AG10803 (cell line): ENCODE results near the gene UNC5CL.
"Not testable (repeated sequence)": the region's sequence is repeated elsewhere in the genome, so short reads cannot be mapped to it uniquely, and the experiment has no call there.

Source experiments
- DNase-seq: peaks from one replicate; pipeline ENCODE4 v3.0.0; 2010; ENCODE audit warnings: low read depth
- H3K4me3 ChIP-seq: 2 replicates; pipeline ENCODE4 v1.5.1; 2011; ENCODE audit warnings: mild to moderate bottlenecking, low read length, control low read depth
- TF ChIP-seq, protein P1 (sequence below): conservative IDR thresholded peaks from 2 replicates; pipeline ENCODE4 v1.5.1; 2011; ENCODE audit warnings: mild to moderate bottlenecking, low read length, control low read depth, inconsistent platforms

Gene UNC5CL

GRCh38 chr6:41009669-41010068 lies 29.4 kb downstream of the UNC5CL start:
- no peak overlapping the region for H3K4me3 ChIP-seq
- TF ChIP-seq, protein P1, sequence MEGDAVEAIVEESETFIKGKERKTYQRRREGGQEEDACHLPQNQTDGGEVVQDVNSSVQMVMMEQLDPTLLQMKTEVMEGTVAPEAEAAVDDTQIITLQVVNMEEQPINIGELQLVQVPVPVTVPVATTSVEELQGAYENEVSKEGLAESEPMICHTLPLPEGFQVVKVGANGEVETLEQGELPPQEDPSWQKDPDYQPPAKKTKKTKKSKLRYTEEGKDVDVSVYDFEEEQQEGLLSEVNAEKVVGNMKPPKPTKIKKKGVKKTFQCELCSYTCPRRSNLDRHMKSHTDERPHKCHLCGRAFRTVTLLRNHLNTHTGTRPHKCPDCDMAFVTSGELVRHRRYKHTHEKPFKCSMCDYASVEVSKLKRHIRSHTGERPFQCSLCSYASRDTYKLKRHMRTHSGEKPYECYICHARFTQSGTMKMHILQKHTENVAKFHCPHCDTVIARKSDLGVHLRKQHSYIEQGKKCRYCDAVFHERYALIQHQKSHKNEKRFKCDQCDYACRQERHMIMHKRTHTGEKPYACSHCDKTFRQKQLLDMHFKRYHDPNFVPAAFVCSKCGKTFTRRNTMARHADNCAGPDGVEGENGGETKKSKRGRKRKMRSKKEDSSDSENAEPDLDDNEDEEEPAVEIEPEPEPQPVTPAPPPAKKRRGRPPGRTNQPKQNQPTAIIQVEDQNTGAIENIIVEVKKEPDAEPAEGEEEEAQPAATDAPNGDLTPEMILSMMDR: no peak
- DNase-seq: no peak

GRCh38 chr6:41008011-41008410 lies 31.0 kb downstream of the UNC5CL start:
- TF ChIP-seq, protein P1: no peak
- no peak overlapping the region for H3K4me3 ChIP-seq
- DNase-seq: no peak

GRCh38 chr6:41006980-41007379 lies 32.0 kb downstream of the UNC5CL start:
- not testable (repeated sequence) for DNase-seq

DNA sequence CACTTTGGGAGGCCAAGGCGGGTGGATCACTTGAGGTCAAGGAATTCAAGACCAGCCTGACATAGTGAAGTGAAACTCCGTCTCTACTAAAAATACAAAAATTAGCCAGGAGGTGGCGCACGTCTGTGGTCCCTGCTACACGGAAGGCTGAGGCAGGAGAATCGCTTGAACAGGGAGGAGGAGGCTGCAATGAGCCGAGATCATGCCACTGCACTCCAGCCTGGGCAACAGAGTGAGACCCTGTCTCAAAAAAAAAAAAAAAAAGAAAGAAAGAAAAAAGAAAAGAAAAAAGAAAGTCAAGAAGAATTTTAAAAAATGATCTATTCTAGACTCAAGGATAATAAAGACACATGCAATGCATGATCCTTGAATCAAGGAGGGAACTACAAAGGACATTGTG lies 32.8 kb downstream of the UNC5CL start:
- not testable (repeated sequence) for H3K4me3 ChIP-seq
- TF ChIP-seq, protein P1: peak; percentile 60
- peak; percentile 49 for DNase-seq

More at GRCh38 chr6:41006980-41007379, 32.0 kb downstream of the UNC5CL start:
- not testable (repeated sequence) for H3K4me3 ChIP-seq

- no peak for DNase-seq
- TF ChIP-seq, protein P1: no peak
These were observed 36.9 kb downstream of the UNC5CL start for GRCh38 chr6:41002168-41002567.

DNA sequence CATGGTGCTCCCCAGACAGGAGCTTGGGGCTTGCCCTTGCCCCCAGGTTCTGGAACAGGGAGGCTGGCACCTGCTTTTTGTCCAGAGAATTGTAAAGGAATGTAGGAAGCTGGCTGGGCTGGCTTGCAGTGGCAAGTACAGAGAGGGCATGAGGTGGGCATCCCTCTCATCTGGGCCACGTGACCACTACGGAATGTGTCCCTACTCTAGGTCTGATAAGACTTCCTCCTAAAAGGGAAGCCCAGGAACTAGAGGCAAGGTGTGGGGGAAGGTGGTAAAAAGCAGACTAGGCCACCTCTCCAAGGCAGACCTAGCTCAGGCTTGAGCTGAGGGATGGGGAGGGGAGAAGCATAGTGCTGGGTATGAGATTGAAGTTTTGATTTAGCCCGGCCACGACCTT lies 38.8 kb downstream of the UNC5CL start:
- no peak for DNase-seq
- H3K4me3 ChIP-seq: no peak overlapping the region
- TF ChIP-seq, protein P1: no peak

More at GRCh38 chr6:41002168-41002567, 36.9 kb downstream of the UNC5CL start:
- no peak overlapping the region for H3K4me3 ChIP-seq

DNA sequence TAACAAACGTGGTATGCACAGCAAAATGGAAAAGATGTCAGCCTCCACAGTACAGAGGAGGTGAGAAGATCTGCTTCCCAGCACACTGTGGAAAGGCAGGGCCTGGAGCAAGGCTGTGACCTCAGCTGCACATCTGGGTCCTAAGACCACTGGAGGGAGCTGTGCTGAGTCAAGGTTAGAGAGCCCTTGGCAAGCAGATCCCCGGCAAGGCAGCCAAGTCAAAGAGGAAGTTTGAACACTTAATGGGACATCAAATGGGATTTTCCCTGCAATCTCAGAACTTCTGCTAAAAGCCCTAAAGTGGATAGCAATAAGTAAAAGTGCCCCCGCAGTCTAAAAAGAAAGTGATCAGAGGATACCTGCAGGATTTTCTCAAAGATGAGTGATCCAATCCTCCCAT lies 39.5 kb downstream of the UNC5CL start:
- TF ChIP-seq, protein P1: peak; percentile 50
- no peak overlapping the region for H3K4me3 ChIP-seq
- peak; percentile 56 for DNase-seq

DNA sequence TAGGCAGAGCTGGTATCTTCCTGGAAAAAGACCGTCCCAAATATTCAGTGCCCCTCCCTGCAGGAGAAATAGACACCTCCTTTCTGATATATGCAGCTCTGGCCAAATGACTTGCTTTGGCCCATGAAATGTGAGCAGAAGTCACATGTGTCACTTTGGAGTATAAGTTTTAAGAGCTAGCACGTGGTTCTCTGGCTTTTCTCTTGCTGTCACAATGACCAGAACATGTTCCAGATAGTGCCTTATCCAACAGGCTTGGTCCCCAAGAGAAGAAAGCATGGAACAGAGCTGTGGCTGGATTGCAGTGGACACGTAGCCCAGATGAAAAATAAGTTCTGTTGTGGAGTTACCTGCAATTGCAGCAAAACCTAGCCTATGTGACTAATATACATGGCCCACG lies 40.4 kb downstream of the UNC5CL start:
- no peak for DNase-seq
- no peak overlapping the region for H3K4me3 ChIP-seq
- TF ChIP-seq, protein P1: no peak
